Trophoblast cell (in vitro differentiated cells and primary cell): ENCODE measurements around the gene KIF6.
"Not testable (repeated sequence)": the region's sequence is repeated elsewhere in the genome, so short reads cannot be mapped to it uniquely, and the experiment has no call there.

Source experiments
- DNase-seq, 2 donors: peaks; one replicate each; pipeline ENCODE4 v3.0.0-alpha.2; 2016
- H2AFZ ChIP-seq: 2 replicates; pipeline ENCODE4 v1.6.1; 2013; ENCODE audit warnings: low read length, moderate library complexity, mild to moderate bottlenecking; ENCODE audit not compliant: insufficient read depth, poor library complexity
- H2AK5ac ChIP-seq: 2 replicates; pipeline ENCODE4 v1.6.1; 2013; ENCODE audit warnings: mild to moderate bottlenecking, low read length
- H2BK120ac ChIP-seq: 2 replicates; pipeline ENCODE4 v1.6.1; 2013; ENCODE audit warnings: low read length, mild to moderate bottlenecking, moderate library complexity; ENCODE audit not compliant: insufficient read depth, poor library complexity
- H2BK12ac ChIP-seq: 2 replicates; pipeline ENCODE4 v1.6.1; 2013; ENCODE audit warnings: mild to moderate bottlenecking, low read length, moderate library complexity
- H2BK5ac ChIP-seq: 2 replicates; pipeline ENCODE4 v1.6.1; 2013; ENCODE audit warnings: low read length, low read depth, moderate library complexity, mild to moderate bottlenecking; ENCODE audit not compliant: poor library complexity
- H3K14ac ChIP-seq: 2 replicates; pipeline ENCODE4 v1.6.1; 2013; ENCODE audit warnings: mild to moderate bottlenecking, low read length
- H3K18ac ChIP-seq: 2 replicates; pipeline ENCODE4 v1.6.1; 2013; ENCODE audit warnings: mild to moderate bottlenecking, low read length
- H3K23ac ChIP-seq: 2 replicates; pipeline ENCODE4 v1.6.1; 2013; ENCODE audit warnings: low read length
- H3K27ac ChIP-seq: 2 replicates; pipeline ENCODE4 v1.5.1; 2013; ENCODE audit warnings: low read depth, mild to moderate bottlenecking, inconsistent platforms, low read length, moderate library complexity
- H3K27me3 ChIP-seq: 2 replicates; pipeline ENCODE4 v1.6.1; 2013; ENCODE audit warnings: inconsistent platforms, mild to moderate bottlenecking, low read length, moderate library complexity; ENCODE audit not compliant: insufficient read depth
- H3K36me3 ChIP-seq, 2 experiments: 1 replicate in 1 of 2; 2 replicates in 1 of 2; pipeline ENCODE4 v1.6.1; 2013; ENCODE audit warnings: low read length in 2 of 2, mild to moderate bottlenecking in 2 of 2, moderate library complexity in 1 of 2; ENCODE audit not compliant: insufficient read depth in 2 of 2, control insufficient read depth in 1 of 2
- H3K4ac ChIP-seq: 2 replicates; pipeline ENCODE4 v1.6.1; 2013; ENCODE audit warnings: low read depth, mild to moderate bottlenecking, low read length, moderate library complexity
- H3K4me1 ChIP-seq, 2 experiments: 1 replicate in 1 of 2; 2 replicates in 1 of 2; pipeline ENCODE4 v1.6.1; 2013; ENCODE audit warnings: low read length in 2 of 2, mild to moderate bottlenecking in 2 of 2, moderate library complexity in 1 of 2; ENCODE audit not compliant: insufficient read depth in 2 of 2, control insufficient read depth in 1 of 2
- H3K4me2 ChIP-seq: 2 replicates; pipeline ENCODE4 v1.6.1; 2013; ENCODE audit warnings: inconsistent platforms, mild to moderate bottlenecking, low read length, moderate library complexity
- H3K4me3 ChIP-seq: 2 replicates; pipeline ENCODE4 v1.5.1; 2013; ENCODE audit warnings: mild to moderate bottlenecking, low read depth, low read length, inconsistent platforms
- H3K79me1 ChIP-seq: one replicate; pipeline ENCODE4 v1.6.1; 2013; ENCODE audit warnings: low read length
- H3K79me2 ChIP-seq: 2 replicates; pipeline ENCODE4 v1.6.1; 2013; ENCODE audit warnings: low read length, mild to moderate bottlenecking; ENCODE audit not compliant: control insufficient read depth, insufficient read depth, poor library complexity
- H3K9ac ChIP-seq: 2 replicates; pipeline ENCODE4 v1.6.1; 2013; ENCODE audit warnings: mild to moderate bottlenecking, low read length
- H3K9me3 ChIP-seq: 2 replicates; pipeline ENCODE4 v1.6.1; 2013; ENCODE audit warnings: low read depth, mild to moderate bottlenecking, control low read depth, inconsistent platforms, low read length; ENCODE audit not compliant: insufficient read depth
- H4K12ac ChIP-seq: 2 replicates; pipeline ENCODE4 v1.6.1; 2013; ENCODE audit warnings: low read depth, mild to moderate bottlenecking, low read length, moderate library complexity
- H4K8ac ChIP-seq: 2 replicates; pipeline ENCODE4 v1.6.1; 2013; ENCODE audit warnings: low read depth, mild to moderate bottlenecking, low read length, moderate library complexity
- H4K91ac ChIP-seq: one replicate; pipeline ENCODE4 v1.6.1; 2013; ENCODE audit warnings: low read depth, mild to moderate bottlenecking, low read length, moderate library complexity
- WGBS: extraction: QIAGEN DNeasy Blood & Tissue Kit; methylation state at CpG from one replicate; pipeline ENCODE4 v1.1.7; 2013; ENCODE audit warnings: missing lambda C conversion rate; ENCODE audit not compliant: insufficient read length, insufficient coverage; ENCODE audit errors: extremely low coverage; 5-methylcytosine and 5-hydroxymethylcytosine counted together

The KIF6 gene

DNA sequence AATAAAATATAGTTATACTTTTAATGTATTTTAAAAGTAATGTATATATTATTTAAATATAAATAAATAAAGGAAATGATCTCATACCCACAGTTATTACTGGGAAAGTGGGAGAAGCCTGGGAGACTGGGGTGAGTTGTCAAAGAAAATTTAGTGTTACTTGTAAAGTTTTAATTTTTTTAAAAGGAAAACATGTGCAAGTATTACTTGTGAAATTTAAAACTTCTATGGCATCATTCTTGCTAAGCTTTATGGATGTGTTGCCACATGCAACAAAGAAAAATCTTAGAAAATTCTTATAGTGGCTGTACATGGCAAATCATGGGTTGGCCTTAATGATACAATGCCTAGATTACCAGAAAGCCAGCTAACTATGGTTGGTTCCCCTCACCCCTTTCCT is 208.7 kb downstream of the KIF6 start:
- Histone ChIP-seq H2BK5ac (no peak overlapping the region), H3K23ac (no peak overlapping the region)

DNA sequence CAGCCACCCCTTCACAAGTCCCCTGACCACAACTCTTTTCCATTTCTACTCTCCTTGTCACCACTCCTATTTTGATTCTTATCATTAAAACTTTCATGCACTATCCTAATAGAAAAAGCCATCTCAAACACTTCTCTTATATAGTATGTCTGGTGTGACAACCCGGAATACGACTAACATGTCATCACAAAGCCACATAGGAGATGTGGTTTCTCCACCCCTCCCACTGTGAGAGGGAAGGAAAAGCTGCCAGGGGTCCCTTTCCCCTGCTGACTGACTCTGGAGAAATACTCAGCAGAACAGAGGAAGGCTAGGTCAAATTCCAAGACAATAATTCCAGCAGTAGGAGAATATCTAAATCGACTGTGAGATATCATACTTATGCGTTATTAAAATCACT is 209.7 kb downstream of the KIF6 start:
- H3K4me3 ChIP-seq = no peak overlapping the region
- no peak overlapping the region for H3K23ac ChIP-seq
- H4K8ac ChIP-seq = no peak overlapping the region
- no peak overlapping the region for H3K14ac ChIP-seq
- H3K4ac ChIP-seq = no peak overlapping the region
- no peak overlapping the region for H2BK5ac ChIP-seq
- DNase-seq = no peak
- no peaks in the 10 kb centered on the region for H3K4me1 ChIP-seq
- no peaks in the 10 kb centered on the region for H3K79me1 ChIP-seq
- H3K18ac ChIP-seq = no peak overlapping the region
- no peak overlapping the region for H3K9ac ChIP-seq
- H4K91ac ChIP-seq = no peak overlapping the region
- no peak overlapping the region for H2BK12ac ChIP-seq
- no peaks in the 10 kb centered on the region for H3K9me3 ChIP-seq
- H3K36me3 ChIP-seq = no peaks in the 10 kb centered on the region
- WGBS = no CpG with 5 or more reads among the region's 4 CpGs
- no peak overlapping the region for H4K12ac ChIP-seq
- no peaks in the 10 kb centered on the region for H3K27me3 ChIP-seq
- no peak overlapping the region for H2AK5ac ChIP-seq
- no peak overlapping the region for H2AFZ ChIP-seq
- H2BK120ac ChIP-seq = no peak overlapping the region
- no peaks in the 10 kb centered on the region for H3K79me2 ChIP-seq
- no peak overlapping the region for H3K27ac ChIP-seq
- H3K4me2 ChIP-seq = no peak overlapping the region

More for the DNA sequence above, 208.7 kb downstream of the KIF6 start:
- H3K4me1 ChIP-seq = no peaks in the 10 kb centered on the region
- no peak overlapping the region for H3K27ac ChIP-seq
- H2BK12ac ChIP-seq = no peak overlapping the region
- H3K79me1 ChIP-seq = no peaks in the 10 kb centered on the region
- no peak overlapping the region for H3K4ac ChIP-seq
- H3K4me3 ChIP-seq = no peak overlapping the region
- H3K9me3 ChIP-seq = no peaks in the 10 kb centered on the region
- H2AK5ac ChIP-seq = no peak overlapping the region
- no peak overlapping the region for H4K12ac ChIP-seq
- H3K9ac ChIP-seq = no peak overlapping the region
- H3K18ac ChIP-seq = no peak overlapping the region
- H3K27me3 ChIP-seq = no peaks in the 10 kb centered on the region
- H3K79me2 ChIP-seq = no peaks in the 10 kb centered on the region
- no peaks in the 10 kb centered on the region for H3K36me3 ChIP-seq
- DNase-seq = no peak
- no peak overlapping the region for H2AFZ ChIP-seq
- H4K91ac ChIP-seq = no peak overlapping the region
- H3K4me2 ChIP-seq = no peak overlapping the region
- H2BK120ac ChIP-seq = no peak overlapping the region
- no peak overlapping the region for H4K8ac ChIP-seq
- no peak overlapping the region for H3K14ac ChIP-seq

DNA sequence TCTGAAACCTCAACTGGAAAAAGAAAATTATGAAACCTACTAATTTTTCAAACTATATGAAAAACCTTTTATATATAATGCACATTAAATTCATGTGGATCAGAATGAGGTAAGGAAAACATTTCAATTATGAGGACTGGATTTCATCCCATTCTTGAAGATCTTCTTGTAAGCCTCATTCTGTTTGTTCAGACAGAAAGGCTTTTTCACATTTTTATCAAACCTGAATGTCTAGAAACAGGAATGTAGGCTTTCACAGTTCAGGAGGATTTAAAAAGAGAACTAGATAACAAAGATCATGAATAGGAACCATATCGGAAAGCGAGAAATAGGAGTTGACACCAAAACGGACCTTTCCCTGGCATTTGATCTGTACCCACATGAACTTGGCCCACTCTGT is 210.2 kb downstream of the KIF6 start:
- Histone ChIP-seq H2AFZ (no peak overlapping the region), H3K23ac (no peak overlapping the region), H3K79me2 (no peaks in the 10 kb centered on the region), H3K4me1 (no peaks in the 10 kb centered on the region), H3K36me3 (no peaks in the 10 kb centered on the region), H3K14ac (no peak overlapping the region), H3K9me3 (no peaks in the 10 kb centered on the region), H3K4ac (no peak overlapping the region), H2AK5ac (no peak overlapping the region), H4K12ac (no peak overlapping the region), H3K18ac (no peak overlapping the region), H2BK5ac (no peak overlapping the region), H2BK12ac (no peak overlapping the region), H2BK120ac (no peak overlapping the region), H3K4me2 (no peak overlapping the region), H3K27ac (no peak overlapping the region), H3K9ac (no peak overlapping the region), H3K4me3 (no peak overlapping the region), H3K79me1 (no peaks in the 10 kb centered on the region), H3K27me3 (no peaks in the 10 kb centered on the region), H4K91ac (no peak overlapping the region), H4K8ac (no peak overlapping the region)
- WGBS = no CpG with 5 or more reads among the region's 3 CpGs
- peak in 1 of 2 donors; percentile 83 for DNase-seq

DNA sequence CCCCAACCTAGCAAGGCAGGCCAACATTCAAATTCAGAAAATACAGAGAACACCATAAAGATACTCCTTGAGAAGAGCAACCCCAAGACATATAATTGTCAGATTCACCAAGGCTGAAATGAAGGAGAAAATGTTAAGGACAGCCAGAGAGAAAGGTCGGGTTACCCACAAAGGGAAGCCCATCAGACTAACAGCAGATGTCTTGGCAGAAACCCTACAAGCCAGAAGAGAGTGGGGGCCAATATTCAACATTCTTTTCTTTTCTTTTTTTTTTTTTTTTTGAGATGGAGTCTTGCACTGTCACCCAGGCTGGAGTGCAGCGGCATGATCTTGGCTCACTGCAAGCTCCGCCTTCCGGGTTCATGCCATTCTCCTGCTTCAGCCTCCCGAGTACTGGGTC is 215.4 kb downstream of the KIF6 start:
- not testable (repeated sequence) for H3K27me3 ChIP-seq, H3K27ac ChIP-seq, H2AFZ ChIP-seq, H2BK12ac ChIP-seq, H4K91ac ChIP-seq, H2BK120ac ChIP-seq, H4K12ac ChIP-seq, H2BK5ac ChIP-seq, H3K23ac ChIP-seq, H3K79me2 ChIP-seq, H3K9me3 ChIP-seq, H3K36me3 ChIP-seq, H3K4ac ChIP-seq, H3K9ac ChIP-seq, H4K8ac ChIP-seq, H2AK5ac ChIP-seq, H3K4me3 ChIP-seq, H3K4me2 ChIP-seq, H3K79me1 ChIP-seq, H3K4me1 ChIP-seq, H3K14ac ChIP-seq, H3K18ac ChIP-seq
- DNase-seq = peak in 1 of 2 donors; percentile 20
- no CpG with 5 or more reads among the region's 5 CpGs for WGBS
